BE2C (cell line): Measurements from ENCODE around the gene KRT31.

ENCODE experiments used
- DNase-seq: peaks from one replicate; pipeline ENCODE4 v3.0.0-alpha.2; 2020
- H3K27me3 ChIP-seq: fragments of 250-450 bp; sonication (Bioruptor Pico); 2 replicates; pipeline ENCODE4 v1.5.1; 2020; ENCODE audit warnings: mild to moderate bottlenecking
- H3K36me3 ChIP-seq: fragments of 250-450 bp; sonication (Bioruptor Pico); 2 replicates; pipeline ENCODE4 v1.5.1; 2020; ENCODE audit warnings: mild to moderate bottlenecking
- H3K4me1 ChIP-seq: fragments of 250-450 bp; sonication (Bioruptor Pico); 2 replicates; pipeline ENCODE4 v1.5.1; 2020
- H3K4me3 ChIP-seq: 2 replicates; pipeline ENCODE4 v1.5.1; 2011; ENCODE audit warnings: low read depth, low read length
- H3K9me3 ChIP-seq: fragments of 250-450 bp; sonication (Bioruptor Pico); 2 replicates; pipeline ENCODE4 v1.5.1; 2020
- CTCF ChIP-seq: IDR thresholded peaks from 2 replicates; pipeline ENCODE4 v1.5.1; 2012; ENCODE audit warnings: mild to moderate bottlenecking, low read depth, low read length

The KRT31 gene

DNA sequence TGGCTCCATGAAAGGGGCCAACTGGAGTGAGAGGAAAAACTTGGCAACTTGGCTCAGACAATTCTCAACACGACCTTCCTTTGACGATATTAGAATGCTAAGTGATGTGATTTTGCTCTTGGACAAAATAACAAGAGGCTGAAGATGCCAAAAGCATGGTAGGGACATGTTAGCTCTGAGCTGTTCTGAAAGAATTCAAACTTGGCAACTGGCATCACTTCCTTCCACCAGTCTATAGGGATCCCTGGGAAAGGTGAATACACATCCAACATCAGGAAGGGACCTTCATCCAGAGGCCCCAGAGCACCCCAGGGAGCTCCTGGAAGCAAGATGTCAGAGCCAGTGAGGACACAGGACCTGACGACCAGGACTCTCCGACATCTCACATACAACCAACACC is 22.7 kb upstream of the KRT31 start:
- Histone ChIP-seq H3K4me1 (peaks cover 8% of the 10 kb centered on the region), H3K4me3 (no peak overlapping the region), H3K36me3 (no peaks in the 10 kb centered on the region), H3K9me3 (no peaks in the 10 kb centered on the region), H3K27me3 (no peaks in the 10 kb centered on the region)
- no peak for TF ChIP-seq CTCF
- DNase-seq, result no peak

DNA sequence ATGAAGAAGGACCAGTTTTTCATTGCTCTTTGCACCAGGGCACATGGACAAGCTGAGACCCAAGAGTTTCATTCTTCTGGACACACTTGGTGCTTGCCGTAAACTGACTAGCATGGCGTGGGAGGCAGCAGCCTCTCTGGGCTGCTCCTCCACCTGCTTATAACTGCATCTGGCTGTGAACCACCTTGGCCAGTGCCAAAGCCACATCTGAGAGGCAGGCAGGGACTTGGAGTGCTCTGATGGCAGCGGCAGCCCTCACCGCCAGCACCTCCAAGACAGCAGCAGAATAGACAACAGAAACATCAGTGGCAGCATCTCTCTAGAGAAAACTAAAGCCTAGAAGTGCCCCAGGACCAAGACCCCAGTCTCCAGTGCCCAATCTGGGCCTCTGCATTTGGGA is 22.3 kb upstream of the KRT31 start:
- H3K27me3 ChIP-seq, result no peaks in the 10 kb centered on the region
- no peak for TF ChIP-seq CTCF
- H3K9me3 ChIP-seq, result no peaks in the 10 kb centered on the region
- DNase-seq, result no peak
- peaks cover 8% of the 10 kb centered on the region for H3K4me1 ChIP-seq
- H3K4me3 ChIP-seq, result no peak overlapping the region
- no peaks in the 10 kb centered on the region for H3K36me3 ChIP-seq

- no peak for DNase-seq
- H3K4me3 ChIP-seq, result no peak overlapping the region
- TF ChIP-seq CTCF, result no peak
- H3K36me3 ChIP-seq, result no peaks in the 10 kb centered on the region
- H3K27me3 ChIP-seq, result no peaks in the 10 kb centered on the region
- H3K9me3 ChIP-seq, result no peaks in the 10 kb centered on the region
- H3K4me1 ChIP-seq, result peaks cover 8% of the 10 kb centered on the region
Observed at GRCh38 chr17:41418116-41418860, 20.9 kb upstream of the KRT31 start.

DNA sequence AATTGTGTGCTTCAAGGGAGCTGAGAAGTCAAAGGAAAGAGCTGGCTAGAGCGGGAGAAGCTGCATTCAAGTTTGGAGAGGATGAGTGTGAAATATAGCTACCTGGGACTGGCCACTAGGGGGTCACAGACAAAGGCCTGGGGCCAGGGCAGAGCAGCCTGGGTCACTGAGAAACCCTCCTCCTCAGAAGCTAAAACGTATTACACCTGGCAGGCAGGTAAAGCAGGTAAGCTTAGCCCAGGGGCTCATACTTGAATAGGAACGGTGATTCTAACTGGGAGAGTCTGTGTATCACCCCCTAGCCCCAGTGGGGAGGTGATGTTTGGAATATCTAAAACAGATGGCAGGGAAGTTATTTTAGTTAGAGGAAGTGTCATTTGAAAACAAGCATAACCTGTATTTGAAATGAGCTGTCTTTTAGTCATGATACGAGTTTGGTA is 20.2 kb upstream of the KRT31 start:
- no peak for DNase-seq
- Histone ChIP-seq H3K4me3 (no peak overlapping the region), H3K9me3 (no peaks in the 10 kb centered on the region), H3K36me3 (no peaks in the 10 kb centered on the region), H3K4me1 (peaks cover 8% of the 10 kb centered on the region), H3K27me3 (no peaks in the 10 kb centered on the region)
- peak; percentile 53 for TF ChIP-seq CTCF

- Histone ChIP-seq H3K27me3 (no peaks in the 10 kb centered on the region), H3K4me1 (peaks cover 8% of the 10 kb centered on the region), H3K9me3 (no peaks in the 10 kb centered on the region), H3K4me3 (no peak overlapping the region), H3K36me3 (no peaks in the 10 kb centered on the region)
- no peak for TF ChIP-seq CTCF
- DNase-seq, result no peak
Observed at GRCh38 chr17:41417127-41417526, 19.7 kb upstream of the KRT31 start.

- DNase-seq, result no peak
- H3K9me3 ChIP-seq, result no peaks in the 10 kb centered on the region
- TF ChIP-seq CTCF, result no peak
- H3K36me3 ChIP-seq, result no peaks in the 10 kb centered on the region
- peaks cover 8% of the 10 kb centered on the region for H3K4me1 ChIP-seq
- H3K27me3 ChIP-seq, result no peaks in the 10 kb centered on the region
- H3K4me3 ChIP-seq, result no peak overlapping the region
Observed at GRCh38 chr17:41416479-41416878, 19.1 kb upstream of the KRT31 start.
